ENCODE measurements around the gene IFNL2.

IFNL2 gene

GRCh38 chr19:39318690-39319089, 50.5 kb downstream of the IFNL2 start:
- no peak for DNase-seq (ENCODE audit: low spot score)

DNA sequence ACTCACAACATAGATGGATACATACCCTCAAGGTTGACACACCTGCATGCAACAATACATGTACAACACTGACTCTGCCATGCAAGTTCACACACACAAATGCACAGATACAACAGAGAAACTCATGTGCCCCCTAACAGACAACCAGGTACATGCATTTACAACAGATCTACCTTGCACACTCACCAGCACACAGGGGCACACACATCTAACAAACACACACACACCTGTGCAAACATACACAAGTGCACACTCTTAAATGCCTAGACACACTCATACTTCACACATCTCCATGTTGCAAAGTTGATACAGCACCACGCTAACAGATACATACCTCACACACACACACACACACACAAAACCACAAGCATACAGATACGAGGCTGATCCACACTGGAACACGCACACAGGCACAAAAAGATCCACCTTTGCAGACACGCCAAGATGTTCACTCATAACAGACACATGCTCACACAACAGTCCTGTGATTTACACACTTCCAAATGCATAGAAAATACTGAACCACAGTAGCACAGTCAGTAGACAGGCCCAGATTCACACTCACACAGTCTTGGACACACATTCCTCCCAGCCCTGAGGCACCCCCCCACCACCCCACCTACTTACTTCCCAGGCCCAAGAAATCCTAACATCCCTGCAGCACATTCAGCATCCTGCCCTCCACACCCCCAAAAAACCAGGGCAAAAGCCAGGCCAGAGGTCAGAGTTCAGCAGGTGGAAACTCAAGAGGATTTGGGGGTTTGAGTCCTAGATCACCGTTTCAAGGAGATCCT, 51.1 kb downstream of the IFNL2 start:
- DNase-seq (ENCODE audit: low spot score) = no peak

All from AG08395 (cell line).